ENCODE data around the gene PMFBP1. TPM values are rescaled to one million over a fixed set of nuclear protein-coding genes. Genes with fewer than 3 reads are reported as not detected.

PMFBP1 gene
- total RNA-seq, 2 experiments from 2014 or later = 1.4 to 1.6 TPM

DNA sequence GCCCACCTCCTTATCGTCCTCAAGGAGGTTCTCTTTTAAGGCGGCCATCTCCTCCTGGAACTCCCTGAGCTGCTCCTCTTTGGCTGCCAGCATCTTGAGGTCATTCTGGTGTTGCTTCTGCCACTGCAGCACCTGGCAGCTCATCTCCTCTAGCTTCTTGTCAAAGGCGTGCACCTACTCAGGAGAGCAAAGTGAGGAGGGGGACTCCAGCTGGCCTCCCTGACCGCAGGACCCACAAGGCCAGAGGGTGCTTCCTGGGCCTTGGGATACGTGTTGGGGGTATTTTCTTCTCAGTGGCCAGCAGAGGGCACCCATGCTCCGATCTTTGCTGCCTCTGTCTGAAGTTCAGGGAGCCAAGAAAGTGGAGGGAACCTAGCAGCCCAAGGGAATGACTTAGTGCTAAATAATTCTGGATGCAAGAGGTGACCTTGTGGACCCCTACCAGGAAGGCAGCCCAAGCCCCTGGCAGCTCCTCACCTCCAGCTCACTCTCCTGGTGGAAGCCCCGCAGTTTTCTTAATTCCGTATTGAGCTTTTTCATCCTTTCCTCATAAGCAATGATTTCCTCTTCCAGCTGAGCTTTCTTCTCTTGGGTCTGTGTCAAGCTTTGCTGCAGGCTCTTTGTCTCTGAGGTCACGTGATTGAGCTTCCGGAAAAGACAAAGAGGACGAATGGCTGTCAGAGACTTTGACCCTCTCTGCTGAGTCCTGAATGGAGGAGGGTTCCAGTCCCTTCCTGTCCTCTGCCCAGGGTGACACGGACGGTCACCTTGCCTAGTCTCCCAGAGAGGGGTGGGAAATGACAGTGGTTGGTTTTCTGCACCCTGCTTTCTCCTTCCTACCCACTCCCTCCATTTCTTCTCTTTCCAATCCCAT, 47.0 kb downstream of the PMFBP1 start:
- ChIA-PET POLR2A (no interaction called here), CTCF (interaction anchor here (1.3 kb wide), 1 partner anchor 1831 kb away, joined by 3 read pairs; no protein-coding TSS in a partner anchor)
- no peaks in the 10 kb centered on the region for H3K4me1 Mint-ChIP-seq (ENCODE audit: low read depth)

DNA sequence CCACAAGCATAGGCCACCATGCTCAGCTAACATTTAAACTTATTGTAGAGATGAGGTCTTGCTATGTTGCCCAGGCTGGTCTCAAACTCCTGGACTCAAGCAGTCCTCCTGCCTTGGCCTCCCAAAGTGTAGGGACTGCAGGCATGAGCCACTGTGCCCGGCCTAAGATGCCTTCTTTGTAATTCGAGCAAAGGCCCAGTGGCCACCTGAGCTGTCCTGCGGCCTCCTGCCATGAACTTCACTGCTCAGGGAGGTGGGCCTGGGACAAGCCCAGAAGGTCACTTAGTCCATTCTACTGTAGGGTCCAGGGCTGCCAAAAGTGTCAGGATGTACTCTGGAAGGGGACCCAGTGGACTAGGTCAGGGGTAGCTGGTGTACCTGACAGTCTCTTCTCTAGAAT, 47.8 kb downstream of the PMFBP1 start:
- no peaks in the 10 kb centered on the region for H3K9me3 ChIP-seq (ENCODE audit: control insufficient read depth in 1 of 2, insufficient read depth in 1 of 2, low read length in 2 of 2)
- no peaks in the 10 kb centered on the region for H3K36me3 Mint-ChIP-seq (ENCODE audit: low read depth)
- H3K4me1 Mint-ChIP-seq (ENCODE audit: low read depth) = no peaks in the 10 kb centered on the region
- no peak overlapping the region for H3K27ac ChIP-seq (ENCODE audit: low read depth in 1 of 2, low read length in 2 of 2)
- no peaks in the 10 kb centered on the region for H3K27me3 ChIP-seq (ENCODE audit: control insufficient read depth in 1 of 2, insufficient read depth in 2 of 2, low read length in 2 of 2)
- TF ChIP-seq CTCF (IDR thresholded peaks at IDR 0.05) = no peak
- H3K4me3 ChIP-seq (ENCODE audit: low read length) = no peak overlapping the region
- peaks cover 6% of the 10 kb centered on the region for H3K4me1 ChIP-seq (ENCODE audit: insufficient read depth, low read length)
- no peak for DNase-seq
- no peak for ATAC-seq (ENCODE audit: poor library complexity)
- H3K36me3 ChIP-seq (ENCODE audit: insufficient read depth, low read length) = no peaks in the 10 kb centered on the region
- POLR2A ChIA-PET = no interaction called here
- H3K27ac Mint-ChIP-seq = no peak overlapping the region
- no peaks in the 10 kb centered on the region for H3K9me3 Mint-ChIP-seq
- H3K27me3 Mint-ChIP-seq = no peaks in the 10 kb centered on the region
- H3K4me3 Mint-ChIP-seq = no peak overlapping the region
- intact Hi-C loops (cut with DNase I, micrococcal nuclease) = loop anchor here (10.0 kb wide), 1 partner anchor 1959 kb away; no protein-coding TSS in a partner anchor
- CTCF ChIA-PET = interaction anchor here (1.3 kb wide), 1 partner anchor 1832 kb away, joined by 3 read pairs; no protein-coding TSS in a partner anchor

More for the DNA sequence above, 47.0 kb downstream of the PMFBP1 start:
- no peaks in the 10 kb centered on the region for H3K27me3 Mint-ChIP-seq
- no peaks in the 10 kb centered on the region for H3K9me3 Mint-ChIP-seq
- H3K36me3 Mint-ChIP-seq (ENCODE audit: low read depth) = no peaks in the 10 kb centered on the region
- H3K27ac Mint-ChIP-seq = no peak overlapping the region
- Histone ChIP-seq H3K27me3 (ENCODE audit: control insufficient read depth in 1 of 2, insufficient read depth in 2 of 2, low read length in 2 of 2) (no peaks in the 10 kb centered on the region), H3K4me3 (ENCODE audit: low read length) (no peak overlapping the region), H3K27ac (ENCODE audit: low read depth in 1 of 2, low read length in 2 of 2) (no peak overlapping the region), H3K4me1 (ENCODE audit: insufficient read depth, low read length) (peaks cover 6% of the 10 kb centered on the region), H3K36me3 (ENCODE audit: insufficient read depth, low read length) (no peaks in the 10 kb centered on the region), H3K9me3 (ENCODE audit: control insufficient read depth in 1 of 2, insufficient read depth in 1 of 2, low read length in 2 of 2) (no peaks in the 10 kb centered on the region)
- H3K4me3 Mint-ChIP-seq = no peak overlapping the region
- ATAC-seq (ENCODE audit: poor library complexity) (peak; percentile 34), DNase-seq (peak; percentile 38 to 77 (median 48))
- intact Hi-C loops (cut with DNase I, micrococcal nuclease) = loop anchor here (5.0 to 10.0 kb wide), 5 partner anchors 342 to 1960 kb away; no protein-coding TSS in a partner anchor
- TF ChIP-seq CTCF (IDR thresholded peaks at IDR 0.05) = peak; percentile 85

- H3K36me3 ChIP-seq (ENCODE audit: insufficient read depth, low read length) = no peaks in the 10 kb centered on the region
- Mint-ChIP-seq H3K27me3 (no peaks in the 10 kb centered on the region), H3K36me3 (ENCODE audit: low read depth) (no peaks in the 10 kb centered on the region), H3K27ac (no peak overlapping the region), H3K4me3 (no peak overlapping the region), H3K9me3 (no peaks in the 10 kb centered on the region), H3K4me1 (ENCODE audit: low read depth) (no peaks in the 10 kb centered on the region)
- no peak overlapping the region for H3K4me3 ChIP-seq (ENCODE audit: low read length)
- DNase-seq (no peak), ATAC-seq (ENCODE audit: poor library complexity) (no peak)
- no peak overlapping the region for H3K27ac ChIP-seq (ENCODE audit: low read depth in 1 of 2, low read length in 2 of 2)
- H3K4me1 ChIP-seq (ENCODE audit: insufficient read depth, low read length) = peaks cover 6% of the 10 kb centered on the region
- POLR2A ChIA-PET = no interaction called here
- no peaks in the 10 kb centered on the region for H3K9me3 ChIP-seq (ENCODE audit: control insufficient read depth in 1 of 2, insufficient read depth in 1 of 2, low read length in 2 of 2)
- intact Hi-C loops (cut with DNase I, micrococcal nuclease) = loop anchor here (10.0 kb wide), 1 partner anchor 1959 kb away; no protein-coding TSS in a partner anchor
- no peaks in the 10 kb centered on the region for H3K27me3 ChIP-seq (ENCODE audit: control insufficient read depth in 1 of 2, insufficient read depth in 2 of 2, low read length in 2 of 2)
- CTCF ChIA-PET = no interaction called here
- TF ChIP-seq CTCF (IDR thresholded peaks at IDR 0.05) = no peak
Observed at GRCh38 chr16:72123426-72123825, 48.5 kb downstream of the PMFBP1 start.

Measured in CD4-positive, alpha-beta T cell (primary cell).